C1 segment of cervical spinal cord (tissue), 14 donors: Measurements from ENCODE around the gene ACYP2.

Experiments
- DNase-seq, 14 donors: peaks; one replicate each; lab custom pipeline; 2025; lab: John Stamatoyannopoulos, UW

The ACYP2 gene

GRCh38 chr2:54149638-54150441 is 34.4 kb downstream of the ACYP2 start:
- DNase-seq = no peak

- no peak for DNase-seq
Observed at GRCh38 chr2:54158311-54158710, 42.9 kb downstream of the ACYP2 start.

- DNase-seq = no peak
Observed at GRCh38 chr2:54161660-54162424, 46.4 kb downstream of the ACYP2 start.

DNA sequence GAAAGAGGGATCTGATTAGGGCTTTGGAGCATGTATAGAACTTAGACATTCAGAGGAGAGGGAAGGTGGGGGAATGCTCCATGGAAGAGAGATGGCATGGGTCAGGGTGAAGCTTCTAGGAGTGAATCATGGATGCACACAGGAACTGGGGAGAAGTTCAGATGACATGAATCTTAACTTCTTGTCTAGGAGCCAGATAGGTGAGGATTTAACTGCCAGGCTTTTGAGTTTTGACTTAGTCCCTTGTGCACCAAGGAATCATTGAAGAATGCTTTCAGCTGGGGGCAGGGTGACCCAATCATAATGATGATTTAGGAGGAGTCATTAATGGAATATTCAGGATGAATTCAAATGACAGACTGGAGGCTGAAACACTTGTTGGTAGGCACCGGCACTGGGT is 48.7 kb downstream of the ACYP2 start:
- no peak for DNase-seq

- no peak for DNase-seq
Observed at GRCh38 chr2:54166121-54166773, 50.8 kb downstream of the ACYP2 start.

DNA sequence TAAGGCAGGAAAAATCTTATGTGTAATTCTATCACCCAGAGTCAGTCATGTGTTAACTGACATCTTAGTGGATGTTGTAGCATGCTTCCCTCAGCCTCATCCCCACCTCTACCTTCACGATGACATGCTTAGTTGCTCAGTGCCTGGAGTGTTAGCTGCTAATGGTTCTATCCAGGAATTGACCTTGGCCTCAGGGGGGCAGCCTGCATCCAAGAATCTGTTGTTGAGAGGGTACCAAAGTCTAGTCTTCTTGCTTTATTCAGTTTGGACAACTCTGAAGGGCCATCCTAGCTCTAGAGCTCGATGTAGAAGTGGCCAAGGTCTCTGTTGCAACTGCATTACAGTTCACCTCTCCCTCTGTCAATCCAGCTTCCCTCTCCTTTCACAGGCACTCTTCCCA is 61.2 kb downstream of the ACYP2 start:
- peak in 9 of 14 donors; percentile 1 to 45 (median 14) for DNase-seq

DNA sequence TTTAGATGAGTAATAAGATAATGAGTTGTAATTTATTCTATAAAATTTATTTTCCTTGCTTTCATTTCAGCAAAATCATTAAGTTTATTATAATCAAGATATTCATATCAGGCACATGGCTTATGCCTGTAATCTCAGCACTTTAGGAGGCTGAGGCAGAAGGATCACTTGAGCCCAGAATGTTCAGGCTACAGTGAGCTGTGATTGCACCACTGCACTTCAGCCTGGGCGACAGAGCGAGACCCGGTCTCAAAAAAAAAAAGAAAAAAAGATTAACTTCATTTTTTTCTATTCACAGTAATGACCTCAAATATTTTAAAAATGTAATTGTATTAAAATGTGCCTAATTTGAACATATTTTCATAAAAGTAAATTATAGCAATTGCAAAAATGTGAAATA is 67.9 kb downstream of the ACYP2 start:
- no peak for DNase-seq

DNA sequence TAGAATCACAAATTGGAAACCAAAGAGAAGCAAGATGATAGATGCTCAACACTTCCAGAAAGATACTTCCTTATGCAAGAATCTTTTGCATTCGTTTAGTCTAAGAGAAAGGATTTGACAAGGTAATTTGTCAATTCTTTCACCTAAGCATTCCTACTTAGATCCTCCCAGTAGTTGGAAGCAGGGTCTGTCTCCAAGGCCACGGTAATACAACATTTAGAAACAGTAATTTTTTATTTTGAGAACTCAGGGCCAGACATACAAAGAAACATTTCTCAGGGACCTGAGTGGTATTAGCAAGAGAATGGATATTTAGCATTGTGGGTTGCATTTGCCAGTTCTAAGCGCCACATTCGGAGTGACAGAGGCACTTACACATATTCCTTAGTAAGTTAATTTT is 68.6 kb downstream of the ACYP2 start:
- DNase-seq = no peak

GRCh38 chr2:54185105-54185504 is 69.7 kb downstream of the ACYP2 start:
- no peak for DNase-seq

DNA sequence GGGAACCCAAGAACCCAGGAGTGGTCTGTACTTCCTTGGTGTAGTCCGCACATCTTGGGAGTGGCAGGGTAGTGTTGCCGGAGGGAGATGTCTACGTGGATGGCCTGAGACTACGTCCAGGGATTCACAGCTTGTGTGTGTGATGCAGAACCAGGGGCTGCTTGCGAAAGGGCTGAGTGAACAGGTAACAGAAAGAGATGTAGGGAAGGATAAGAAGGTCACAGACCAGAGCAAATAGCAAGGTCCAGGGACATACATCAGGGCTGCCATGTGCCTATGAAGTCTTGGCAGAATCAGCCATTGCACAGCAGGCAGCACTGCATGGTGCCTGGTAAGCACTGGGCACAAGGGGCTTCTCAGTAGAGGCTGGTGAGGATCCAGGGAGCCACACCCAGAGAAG is 71.9 kb downstream of the ACYP2 start:
- no peak for DNase-seq

GRCh38 chr2:54189539-54189938 is 74.1 kb downstream of the ACYP2 start:
- no peak for DNase-seq

- DNase-seq = no peak
Observed at GRCh38 chr2:54191361-54192135, 76.1 kb downstream of the ACYP2 start.

GRCh38 chr2:54194761-54195750 is 79.6 kb downstream of the ACYP2 start:
- no peak for DNase-seq

GRCh38 chr2:54196646-54197045 is 81.2 kb downstream of the ACYP2 start:
- no peak for DNase-seq

GRCh38 chr2:54204476-54204875 is 89.1 kb downstream of the ACYP2 start:
- DNase-seq = no peak

DNA sequence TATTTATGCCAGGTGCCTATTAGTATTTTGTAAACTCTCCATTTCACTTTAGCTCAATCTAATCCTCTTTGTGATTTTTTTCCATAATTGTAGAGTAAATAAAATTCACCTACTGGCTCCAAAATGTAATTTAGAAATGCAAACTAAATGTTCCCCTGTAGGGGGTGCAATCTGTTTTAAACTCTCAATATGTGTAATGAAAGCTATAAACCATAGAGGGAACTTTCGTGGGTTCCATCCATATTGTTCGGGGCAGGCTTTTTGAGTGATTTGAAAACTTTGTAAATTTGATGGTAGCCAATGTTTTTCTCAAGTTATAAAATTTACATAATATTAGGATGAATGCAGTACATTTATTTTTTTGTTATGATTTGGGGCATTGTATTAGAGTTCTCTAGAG is 91.2 kb downstream of the ACYP2 start:
- DNase-seq = peak in 1 of 14 donors; percentile 11

DNA sequence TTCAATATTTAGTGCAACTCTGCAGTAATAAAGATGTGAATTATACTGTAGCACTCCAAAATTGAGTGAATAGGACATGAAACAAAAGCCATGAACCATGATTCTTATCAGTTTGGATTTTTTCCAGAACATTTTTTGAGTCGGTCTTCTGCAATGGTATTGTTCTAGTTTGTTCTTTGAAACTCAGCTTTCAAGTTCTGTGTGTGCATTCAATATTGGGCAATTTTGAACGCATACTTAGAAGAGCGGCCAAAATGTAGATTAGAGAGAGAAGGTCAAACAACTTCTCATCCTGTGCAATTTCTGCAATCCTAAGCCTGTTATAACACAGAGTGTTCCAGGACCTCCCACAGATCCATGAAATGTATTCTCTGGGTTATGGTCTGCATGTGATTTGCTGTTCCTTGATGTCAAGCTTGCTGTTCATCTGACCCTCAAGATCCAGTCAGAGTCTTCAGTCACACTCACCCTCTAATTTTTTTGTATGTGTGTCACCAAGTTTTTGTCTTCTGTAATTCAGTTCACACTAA is 92.3 kb downstream of the ACYP2 start:
- no peak for DNase-seq

DNA sequence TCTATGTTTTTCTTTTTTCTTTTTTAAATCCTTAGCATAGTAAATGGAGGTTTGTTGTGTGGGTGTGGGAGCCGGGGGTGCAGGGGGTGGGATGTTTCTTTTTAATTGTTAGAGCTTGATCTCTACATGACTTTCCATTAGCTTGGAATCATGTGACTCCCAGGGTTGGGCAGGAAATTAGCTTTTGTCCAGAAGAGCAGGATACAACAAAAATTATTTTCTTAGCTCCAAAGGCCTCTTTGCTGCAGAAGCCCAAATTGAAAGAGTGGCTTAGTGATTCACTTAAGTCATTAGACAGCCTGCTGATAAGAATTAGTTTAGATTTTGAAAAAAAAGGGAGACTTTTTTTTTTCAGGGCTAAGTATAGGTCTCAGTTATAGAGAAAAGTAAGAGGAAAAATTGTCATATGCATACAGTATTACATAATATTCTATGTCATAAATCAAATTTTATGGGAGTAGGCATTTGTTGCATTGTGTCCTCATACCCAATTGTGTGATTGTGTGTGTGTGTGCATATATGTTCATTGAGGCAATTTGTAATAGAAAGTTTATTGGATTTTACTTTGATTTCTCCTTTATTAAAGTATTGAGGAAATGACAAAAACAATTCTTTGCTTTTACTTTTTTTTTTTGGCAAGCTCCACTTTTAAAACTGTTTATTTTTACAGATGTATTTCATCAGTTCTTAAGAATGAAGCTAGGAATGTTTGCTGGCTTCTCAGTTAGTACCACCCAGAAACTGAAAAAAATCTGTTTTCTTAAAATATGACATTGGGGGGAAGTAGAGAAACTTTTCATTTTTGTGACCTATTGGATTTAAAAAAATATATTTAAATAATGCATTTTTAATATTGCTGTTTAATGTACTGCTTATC is 93.2 kb downstream of the ACYP2 start:
- DNase-seq = no peak

GRCh38 chr2:54209379-54209778 is 94.0 kb downstream of the ACYP2 start:
- no peak for DNase-seq
